ENCODE results near the gene WDR45B. TPM values are rescaled to one million over a fixed set of nuclear protein-coding genes. Genes with fewer than 3 reads are reported as not detected.

Gene WDR45B
- total RNA-seq, 2 donors from 2014 or later: 97.8 to 146 TPM

DNA sequence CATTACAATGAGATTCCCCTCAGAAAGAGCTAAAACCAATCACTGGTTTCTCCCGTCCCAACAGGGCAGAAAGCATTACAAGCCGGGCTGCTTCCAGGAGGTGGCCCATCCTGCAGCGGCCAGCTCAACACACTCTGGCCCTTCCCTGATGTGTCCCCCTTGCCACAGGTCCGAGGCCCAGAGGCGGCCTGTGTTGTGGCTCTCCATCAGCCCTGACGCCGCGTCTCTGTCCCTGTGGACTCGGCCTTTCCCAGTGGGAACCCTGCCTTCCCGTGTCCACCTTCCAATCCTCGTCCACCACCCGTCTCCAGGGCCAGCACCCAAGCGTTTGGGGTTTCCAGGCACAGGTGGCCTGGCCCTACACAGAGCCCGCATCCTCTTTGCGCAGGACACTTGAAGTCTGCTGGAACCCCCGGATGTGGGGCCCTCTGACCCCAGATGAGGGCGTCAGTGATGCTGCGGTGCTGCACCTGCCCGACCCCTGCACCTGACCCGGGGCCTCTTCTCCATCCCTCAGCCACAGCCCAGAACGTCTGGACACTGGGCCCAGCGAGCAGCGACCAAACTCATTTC is 29.2 kb upstream of the WDR45B start:
- Histone ChIP-seq H3K27me3 (replicated peaks; ENCODE audit: insufficient read depth) (no peaks in the 10 kb centered on the region), H3K9me3 (no peaks in the 10 kb centered on the region), H3K4me1 (replicated peaks) (no peaks in the 10 kb centered on the region), H3K4me3 (no peak overlapping the region), H3K36me3 (no peaks in the 10 kb centered on the region), H3K27ac (no peak overlapping the region)
- WGBS: 91% methylated on average over 23 of the region's 23 CpGs
- intact Hi-C loops (cut with DNase I): no loop called here
- TF ChIP-seq CTCF (IDR thresholded peaks at IDR 0.05) (no peak), POLR2AphosphoS5 (IDR thresholded peaks at IDR 0.05) (no peak), POLR2A (IDR thresholded peaks at IDR 0.05) (no peak)
- no peak for DNase-seq (ENCODE audit: low spot score)

DNA sequence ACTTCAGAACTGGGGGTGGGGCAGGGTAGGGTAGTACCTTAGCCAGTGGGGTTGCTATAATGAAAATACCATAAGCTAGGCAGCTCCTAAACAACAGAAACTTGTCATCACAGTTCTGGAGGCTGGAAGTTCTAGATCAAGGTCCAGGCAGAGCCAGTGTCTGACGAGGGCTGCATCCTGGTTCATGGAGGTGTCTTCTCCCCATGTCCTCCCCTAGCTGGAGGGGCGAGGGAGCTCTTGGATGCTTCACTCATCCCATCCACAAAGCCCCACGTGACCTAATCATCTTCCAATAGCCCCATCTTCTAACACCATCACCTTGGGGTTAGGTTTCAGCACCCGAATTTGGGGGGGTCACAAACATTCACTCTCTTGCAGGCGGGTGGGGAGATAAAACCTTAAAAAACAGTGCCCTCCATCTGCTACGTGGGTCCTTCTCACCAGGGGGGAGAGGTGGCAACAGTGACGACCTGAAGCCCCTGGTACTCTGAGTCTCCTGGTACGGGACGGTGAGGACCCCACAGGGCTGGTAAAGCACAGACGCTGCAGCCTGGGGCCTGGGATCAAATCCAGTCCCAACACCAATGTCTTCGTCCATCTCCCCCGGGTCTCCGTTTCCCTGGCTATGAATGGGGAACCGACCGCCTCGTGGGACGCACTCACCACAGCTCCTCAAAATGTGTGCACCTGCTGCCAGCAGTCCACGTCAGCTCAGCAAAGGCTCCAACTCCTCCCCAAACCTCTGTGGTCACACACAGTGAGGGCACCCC is 27.4 kb upstream of the WDR45B start:
- Histone ChIP-seq H3K27ac (no peak overlapping the region), H3K9me3 (no peaks in the 10 kb centered on the region), H3K4me3 (no peak overlapping the region), H3K4me1 (replicated peaks) (no peaks in the 10 kb centered on the region), H3K36me3 (no peaks in the 10 kb centered on the region), H3K27me3 (replicated peaks; ENCODE audit: insufficient read depth) (no peaks in the 10 kb centered on the region)
- DNase-seq (ENCODE audit: low spot score): no peak
- intact Hi-C loops (cut with DNase I): no loop called here
- 86% methylated on average over 18 of the region's 18 CpGs for WGBS
- TF ChIP-seq CTCF (IDR thresholded peaks at IDR 0.05): no peak
- TF ChIP-seq POLR2AphosphoS5 (IDR thresholded peaks at IDR 0.05): no peak
- no peak for TF ChIP-seq POLR2A (IDR thresholded peaks at IDR 0.05)

DNA sequence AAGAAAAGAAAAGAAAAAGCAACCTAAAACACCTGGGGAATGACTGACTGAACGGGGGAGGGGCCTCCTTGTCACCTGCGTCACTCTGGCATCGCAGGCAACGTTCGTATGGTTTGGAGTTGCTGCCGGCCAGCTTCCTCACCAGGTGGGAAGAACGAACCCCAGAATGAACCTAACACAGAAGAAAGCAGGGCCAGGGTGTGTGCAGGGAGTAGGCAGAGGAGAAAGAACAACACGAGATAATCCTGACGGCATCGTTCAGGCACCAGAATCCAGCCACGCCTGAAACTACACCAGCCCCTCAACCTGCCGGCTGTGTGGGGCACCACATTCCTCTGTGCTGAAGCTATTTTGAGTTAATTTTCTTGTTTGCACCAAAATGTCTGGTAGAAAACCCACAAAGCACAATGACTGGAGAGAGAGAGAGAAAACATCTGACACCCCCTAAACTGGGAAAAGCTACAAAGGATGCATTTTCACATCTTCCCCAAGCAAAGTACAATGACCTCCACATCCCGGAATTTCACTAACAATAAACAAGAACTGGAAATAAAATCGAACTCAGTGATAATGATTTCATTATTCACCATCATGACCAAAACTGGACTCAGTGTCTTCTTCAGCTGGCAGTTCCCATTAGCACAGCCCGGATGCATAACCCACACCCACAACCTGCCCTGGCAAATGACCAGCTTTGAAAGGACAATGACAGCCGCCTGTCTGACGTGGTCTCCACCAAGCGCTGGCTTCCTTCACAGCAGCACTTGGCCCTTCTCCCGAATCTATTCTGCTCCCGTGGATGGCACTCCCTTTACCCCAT is 26.6 kb upstream of the WDR45B start:
- Histone ChIP-seq H3K4me1 (replicated peaks) (no peaks in the 10 kb centered on the region), H3K27ac (no peak overlapping the region), H3K4me3 (no peak overlapping the region), H3K36me3 (no peaks in the 10 kb centered on the region), H3K27me3 (replicated peaks; ENCODE audit: insufficient read depth) (no peaks in the 10 kb centered on the region), H3K9me3 (no peaks in the 10 kb centered on the region)
- intact Hi-C loops (cut with DNase I): no loop called here
- WGBS: 70% methylated on average over 20 of the region's 20 CpGs
- TF ChIP-seq POLR2AphosphoS5 (IDR thresholded peaks at IDR 0.05) (no peak), POLR2A (IDR thresholded peaks at IDR 0.05) (no peak), CTCF (IDR thresholded peaks at IDR 0.05) (no peak)
- no peak for DNase-seq (ENCODE audit: low spot score)

DNA sequence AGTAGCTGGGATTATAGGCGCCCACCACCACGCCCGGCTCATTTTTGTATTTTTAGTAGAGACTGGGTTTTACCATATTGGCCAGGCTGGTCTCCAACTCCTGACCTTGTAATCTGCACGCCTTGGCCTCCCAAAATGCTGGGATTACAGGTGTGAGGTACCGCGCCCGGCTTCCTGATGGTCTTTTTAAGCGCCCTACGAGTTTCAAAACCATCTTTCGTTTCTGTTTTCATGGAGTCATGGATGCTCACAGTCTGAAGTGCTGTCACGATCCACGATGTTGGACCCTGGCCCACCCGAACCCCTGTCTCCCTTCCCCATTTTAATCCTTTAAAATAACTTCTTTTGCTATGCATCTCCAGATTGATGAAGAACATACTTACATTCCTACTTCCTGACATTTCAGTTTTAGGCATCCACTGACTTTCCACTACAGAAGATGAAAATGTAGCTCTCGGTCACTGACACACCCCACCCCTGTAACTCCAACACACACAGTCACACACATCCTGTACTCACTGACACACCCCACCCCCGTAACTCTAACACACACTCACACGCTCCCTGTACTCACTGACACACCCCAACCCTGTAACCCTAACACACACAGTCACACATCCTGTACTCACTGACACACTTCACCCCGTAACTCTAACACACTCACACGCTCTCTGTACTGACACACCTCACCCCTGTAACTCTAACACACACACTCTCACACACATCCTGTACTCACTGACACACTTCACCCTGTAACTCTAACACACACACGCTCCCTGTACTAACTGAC is 22.6 kb upstream of the WDR45B start:
- no peaks in the 10 kb centered on the region for H3K4me1 ChIP-seq (replicated peaks)
- DNase-seq (ENCODE audit: low spot score): no peak
- no peak overlapping the region for H3K4me3 ChIP-seq
- intact Hi-C loops (cut with DNase I): no loop called here
- no peaks in the 10 kb centered on the region for H3K27me3 ChIP-seq (replicated peaks; ENCODE audit: insufficient read depth)
- H3K27ac ChIP-seq: no peak overlapping the region
- 96% methylated on average over 19 of the region's 19 CpGs for WGBS
- no peaks in the 10 kb centered on the region for H3K36me3 ChIP-seq
- no peaks in the 10 kb centered on the region for H3K9me3 ChIP-seq
- TF ChIP-seq POLR2A (IDR thresholded peaks at IDR 0.05) (no peak), POLR2AphosphoS5 (IDR thresholded peaks at IDR 0.05) (no peak), CTCF (IDR thresholded peaks at IDR 0.05) (no peak)

Measured in prostate gland (tissue), 2 donors.